NB4 (cell line): Measurements from ENCODE around the gene GPR39.

Source experiments
- POLR2A ChIP-seq: IDR thresholded peaks from 2 replicates; pipeline ENCODE4 v1.6.1; 2011; ENCODE audit warnings: mild to moderate bottlenecking; ENCODE audit not compliant: insufficient read length; ENCODE audit errors: extremely low read depth
- TF ChIP-seq, protein P1 (sequence below): IDR thresholded peaks from one replicate; pipeline ENCODE4 v1.5.1; 2012; ENCODE audit warnings: low read depth, low read length

GRCh38 chr2:132611719-132612118 is 195.1 kb downstream of the GPR39 start:
- TF ChIP-seq, protein P1, sequence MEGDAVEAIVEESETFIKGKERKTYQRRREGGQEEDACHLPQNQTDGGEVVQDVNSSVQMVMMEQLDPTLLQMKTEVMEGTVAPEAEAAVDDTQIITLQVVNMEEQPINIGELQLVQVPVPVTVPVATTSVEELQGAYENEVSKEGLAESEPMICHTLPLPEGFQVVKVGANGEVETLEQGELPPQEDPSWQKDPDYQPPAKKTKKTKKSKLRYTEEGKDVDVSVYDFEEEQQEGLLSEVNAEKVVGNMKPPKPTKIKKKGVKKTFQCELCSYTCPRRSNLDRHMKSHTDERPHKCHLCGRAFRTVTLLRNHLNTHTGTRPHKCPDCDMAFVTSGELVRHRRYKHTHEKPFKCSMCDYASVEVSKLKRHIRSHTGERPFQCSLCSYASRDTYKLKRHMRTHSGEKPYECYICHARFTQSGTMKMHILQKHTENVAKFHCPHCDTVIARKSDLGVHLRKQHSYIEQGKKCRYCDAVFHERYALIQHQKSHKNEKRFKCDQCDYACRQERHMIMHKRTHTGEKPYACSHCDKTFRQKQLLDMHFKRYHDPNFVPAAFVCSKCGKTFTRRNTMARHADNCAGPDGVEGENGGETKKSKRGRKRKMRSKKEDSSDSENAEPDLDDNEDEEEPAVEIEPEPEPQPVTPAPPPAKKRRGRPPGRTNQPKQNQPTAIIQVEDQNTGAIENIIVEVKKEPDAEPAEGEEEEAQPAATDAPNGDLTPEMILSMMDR, result no peak
- TF ChIP-seq POLR2A, result no peak
